A549 (cell line): ENCODE measurements around the gene SLC6A15. TPM values are rescaled to one million over a fixed set of nuclear protein-coding genes. Genes with fewer than 3 reads are reported as not detected.
A peak's percentile ranks its signal among the peaks of the same experiment; 100 is the strongest.

ENCODE experiments used
- ATAC-seq, 2 experiments: fragments of 200-7000 bp in 1 of 2; fragments of >200 bp in 1 of 2; cut with Nextera tagmentation in 1 of 2; cut with Tn5 transposase in 1 of 2; 3 replicates each; pipeline versions ENCODE4 v1.8.0 to v1.9.1; 2018 to 2020; ENCODE audit warnings: mild to moderate bottlenecking in 1 of 2, moderate library complexity in 1 of 2
- CTCF ChIA-PET: fragments of 300-600 bp; sonication (Branson Sonifier 250); formaldehyde crosslinking; extraction: SDS; loops from one replicate; lab custom pipeline; 2021; ENCODE audit warnings: antibody characterized with exemption, inconsistent platforms; lab: Yijun Ruan, JAX
- POLR2A ChIA-PET: fragments of 350-600 bp; formaldehyde crosslinking; extraction: SDS; loops from one replicate; lab custom pipeline; 2021; ENCODE audit warnings: antibody characterized with exemption, inconsistent platforms; lab: Yijun Ruan, JAX
- DNase-seq, 2 experiments: peaks; one replicate each; pipeline versions ENCODE4 v3.0.0 to v3.0.0-alpha.2; 2011 to 2016; ENCODE audit warnings: low read depth in 1 of 2, low spot score in 1 of 2
- FAIRE-seq: peaks from 2 replicates; lab custom pipeline; 2011; peaks lifted over from hg19 to GRCh38; lab: Jason Lieb, UNC
- H3K27ac ChIP-seq, 2 experiments: fragments of >200 bp; sonication (Bioruptor Twin); formaldehyde crosslinking; 3 replicates each; pipeline ENCODE4 v1.5.1; 2016 to 2017
- H3K4me1 ChIP-seq: fragments of >200 bp; sonication (Bioruptor Twin); formaldehyde crosslinking; 3 replicates; pipeline ENCODE4 v1.6.1; 2016
- H3K4me2 ChIP-seq: fragments of >200 bp; sonication (Bioruptor Twin); formaldehyde crosslinking; 3 replicates; pipeline ENCODE4 v1.6.1; 2016
- H3K4me3 ChIP-seq: fragments of >200 bp; sonication (Bioruptor Twin); formaldehyde crosslinking; 3 replicates; pipeline ENCODE4 v1.5.1; 2016
- H3K9me3 ChIP-seq: fragments of >200 bp; sonication (Bioruptor Twin); formaldehyde crosslinking; 3 replicates; pipeline ENCODE4 v1.6.1; 2016
- BCL3 ChIP-seq: fragments of >200 bp; sonication (Bioruptor Twin); formaldehyde crosslinking; IDR thresholded peaks from 3 replicates; pipeline ENCODE4 v1.6.1; 2016
- CBX2 ChIP-seq: fragments of 200-600 bp; sonication (generic); IDR thresholded peaks from 2 replicates; pipeline ENCODE4 v1.6.1; 2016; ENCODE audit warnings: low read depth, mild to moderate bottlenecking, borderline replicate concordance
- CBX8 ChIP-seq: fragments of 200-600 bp; sonication (generic); IDR thresholded peaks from 2 replicates; pipeline ENCODE4 v1.6.1; 2016
- CHD2 ChIP-seq: fragments of 150-350 bp; IDR thresholded peaks from 2 replicates; pipeline ENCODE4 v1.6.1; 2014; ENCODE audit warnings: low read length; ENCODE audit not compliant: partially characterized antibody
- E2F6 ChIP-seq: IDR thresholded peaks from 2 replicates; pipeline ENCODE4 v1.6.1; 2012; ENCODE audit warnings: low read depth, borderline replicate concordance
- EP300 ChIP-seq, 2 experiments: fragments of >200 bp; sonication (Bioruptor Twin); formaldehyde crosslinking; IDR thresholded peaks; 2 replicates in 1 of 2; 3 replicates in 1 of 2; pipeline ENCODE4 v1.6.1; 2016 to 2017
- FOXS1 ChIP-seq: fragments of 250-450 bp; sonication (Bioruptor Pico); IDR thresholded peaks from 2 replicates; pipeline ENCODE4 v1.5.0; 2020; ENCODE audit warnings: mild to moderate bottlenecking, moderate library complexity
- HDAC2 ChIP-seq: fragments of 200-600 bp; sonication (generic); IDR thresholded peaks from 2 replicates; pipeline ENCODE4 v1.6.1; 2016
- HES2 ChIP-seq: fragments of >200 bp; sonication (Bioruptor Twin); formaldehyde crosslinking; IDR thresholded peaks from 2 replicates; pipeline ENCODE4 v1.6.1; 2016
- HEYL ChIP-seq: fragments of 250-450 bp; sonication (Bioruptor Pico); IDR thresholded peaks from 2 replicates; pipeline ENCODE4 v1.8.0; 2021; ENCODE audit warnings: mild to moderate bottlenecking, moderate library complexity
- JUN ChIP-seq, 2 experiments: fragments of >200 bp; sonication (Bioruptor Twin); formaldehyde crosslinking; IDR thresholded peaks; 2 replicates in 1 of 2; 3 replicates in 1 of 2; pipeline ENCODE4 v1.6.1; 2016 to 2017
- MYC ChIP-seq: IDR thresholded peaks from 2 replicates; pipeline ENCODE4 v1.6.1; 2012; ENCODE audit warnings: mild to moderate bottlenecking, inconsistent platforms, low read length, improper control_type of control experiment, borderline replicate concordance
- NPAS2 ChIP-seq: fragments of 250-450 bp; sonication (Bioruptor Pico); IDR thresholded peaks from 2 replicates; pipeline ENCODE4 v1.8.0; 2022; ENCODE audit warnings: mild to moderate bottlenecking, moderate library complexity, borderline replicate concordance
- POLR2A ChIP-seq: IDR thresholded peaks from 2 replicates; pipeline ENCODE4 v1.6.1; 2012; ENCODE audit warnings: mild to moderate bottlenecking, low read length
- POLR2AphosphoS2 ChIP-seq: conservative IDR thresholded peaks from 2 replicates; pipeline ENCODE4 v1.6.1; 2012; ENCODE audit warnings: low read length, improper control_type of control experiment, inconsistent platforms
- RAD21 ChIP-seq, 2 experiments: fragments of >200 bp in 1 of 2; sonication (Bioruptor Twin) in 1 of 2; formaldehyde crosslinking in 1 of 2; IDR thresholded peaks in 1 of 2; conservative IDR thresholded peaks in 1 of 2; 2 replicates in 1 of 2; 3 replicates in 1 of 2; pipeline ENCODE4 v1.6.1; 2012 to 2018; ENCODE audit warnings: inconsistent platforms in 1 of 2
- RFX5 ChIP-seq: fragments of 450-650 bp; IDR thresholded peaks from 2 replicates; pipeline ENCODE4 v1.7.1; 2014; ENCODE audit warnings: antibody characterized with exemption, mild to moderate bottlenecking, moderate library complexity
- SMC3 ChIP-seq: fragments of >200 bp; sonication (Bioruptor Twin); formaldehyde crosslinking; IDR thresholded peaks from 3 replicates; pipeline ENCODE4 v1.6.1; 2018; ENCODE audit warnings: inconsistent platforms
- SREBF2 ChIP-seq: fragments of 450-650 bp; IDR thresholded peaks from 2 replicates; pipeline ENCODE4 v1.6.1; 2014; ENCODE audit warnings: mild to moderate bottlenecking, moderate library complexity
- TP53 ChIP-seq: fragments of 250-450 bp; sonication (Bioruptor Pico); IDR thresholded peaks from 2 replicates; pipeline ENCODE4 v1.5.0; 2021; ENCODE audit warnings: mild to moderate bottlenecking, moderate library complexity
- ZFP36 ChIP-seq: fragments of 450-650 bp; IDR thresholded peaks from 2 replicates; pipeline ENCODE4 v1.6.1; 2014; ENCODE audit warnings: borderline replicate concordance; ENCODE audit not compliant: partially characterized antibody
- WGBS: methylation state at CpG from one replicate; pipeline ENCODE4 v1.1.6; 2017; ENCODE audit errors: missing lambda C conversion rate; 5-methylcytosine and 5-hydroxymethylcytosine counted together
- polyA plus RNA-seq, 4 experiments: library from polyadenylated mRNA; depleted of rRNA in 3 of 4; stranded (reverse); fragments of >200 nt; fragmentation: RNase III in 1 of 4; extraction: RNeasy Plus Mini Kit Qiagen cat#74134 plus additional on column Dnase treatment in 1 of 4; gene quantifications; 2 replicates in 3 of 4; 3 replicates in 1 of 4; pipeline ENCODE4 v1.2.3, GENCODE V29; 2011 to 2017
- TF ChIP-seq, protein P1 (sequence below): fragments of >200 bp; sonication (Bioruptor Twin); formaldehyde crosslinking; IDR thresholded peaks from 3 replicates; pipeline ENCODE4 v1.5.1; 2016
- TF ChIP-seq, protein P2 (sequence below): fragments of 450-650 bp; IDR thresholded peaks from 2 replicates; pipeline ENCODE4 v1.6.1; 2014; ENCODE audit warnings: antibody characterized with exemption

SLC6A15 gene
- polyA plus RNA-seq, 2 of the 4 experiments (the other 2 are of a cell fraction): 1.0 to 1.9 TPM

- TF ChIP-seq, protein P1, sequence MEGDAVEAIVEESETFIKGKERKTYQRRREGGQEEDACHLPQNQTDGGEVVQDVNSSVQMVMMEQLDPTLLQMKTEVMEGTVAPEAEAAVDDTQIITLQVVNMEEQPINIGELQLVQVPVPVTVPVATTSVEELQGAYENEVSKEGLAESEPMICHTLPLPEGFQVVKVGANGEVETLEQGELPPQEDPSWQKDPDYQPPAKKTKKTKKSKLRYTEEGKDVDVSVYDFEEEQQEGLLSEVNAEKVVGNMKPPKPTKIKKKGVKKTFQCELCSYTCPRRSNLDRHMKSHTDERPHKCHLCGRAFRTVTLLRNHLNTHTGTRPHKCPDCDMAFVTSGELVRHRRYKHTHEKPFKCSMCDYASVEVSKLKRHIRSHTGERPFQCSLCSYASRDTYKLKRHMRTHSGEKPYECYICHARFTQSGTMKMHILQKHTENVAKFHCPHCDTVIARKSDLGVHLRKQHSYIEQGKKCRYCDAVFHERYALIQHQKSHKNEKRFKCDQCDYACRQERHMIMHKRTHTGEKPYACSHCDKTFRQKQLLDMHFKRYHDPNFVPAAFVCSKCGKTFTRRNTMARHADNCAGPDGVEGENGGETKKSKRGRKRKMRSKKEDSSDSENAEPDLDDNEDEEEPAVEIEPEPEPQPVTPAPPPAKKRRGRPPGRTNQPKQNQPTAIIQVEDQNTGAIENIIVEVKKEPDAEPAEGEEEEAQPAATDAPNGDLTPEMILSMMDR: no peak
- no peak for TF ChIP-seq SREBF2
- no peak for TF ChIP-seq POLR2AphosphoS2
- no peak for TF ChIP-seq NPAS2 (CRISPR knock-in tag)
- TF ChIP-seq HEYL (CRISPR knock-in tag): no peak
Measured at GRCh38 chr12:84856156-84856900, 56.3 kb downstream of the SLC6A15 start (continued).

DNA sequence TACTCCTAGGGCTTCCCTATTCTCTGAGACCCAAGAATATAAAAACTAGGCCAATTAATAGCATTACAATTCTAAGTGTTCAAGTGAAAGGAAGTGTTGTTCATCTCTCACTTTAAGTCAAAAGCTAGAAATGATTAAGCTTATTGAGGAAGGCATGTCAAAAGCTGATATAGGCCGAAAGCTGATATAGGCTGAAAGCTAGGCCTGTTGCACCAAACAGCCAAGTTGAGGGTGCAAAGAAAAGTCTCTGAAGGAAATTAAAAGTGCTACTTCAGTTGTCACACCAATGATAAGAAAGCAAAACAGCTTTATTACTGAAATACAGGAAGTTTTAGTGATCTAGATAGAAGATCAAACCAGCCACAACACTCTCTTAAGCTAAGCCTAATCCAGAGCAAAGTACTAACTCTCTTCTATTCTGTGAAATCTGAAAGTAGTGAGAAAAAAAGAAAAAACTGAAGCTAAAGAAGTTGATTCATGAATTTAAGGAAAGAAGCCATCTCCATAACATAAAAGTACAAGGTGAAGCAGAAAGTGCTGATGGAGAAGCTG, 68.9 kb downstream of the SLC6A15 start:
- H3K4me1 ChIP-seq: no peaks in the 10 kb centered on the region
- DNase-seq: no peak
- TF ChIP-seq CBX8 (no peak), TP53 (no peak), HES2 (no peak), JUN (IDR thresholded peaks at IDR 0.05) (no peak), ZFP36 (no peak), RAD21 (conservative IDR thresholded peaks at IDR 0.05 in 1 of 2, IDR thresholded peaks at IDR 0.05 in 1 of 2) (no peak), POLR2A (no peak), BCL3 (no peak)
- TF ChIP-seq, protein P2, sequence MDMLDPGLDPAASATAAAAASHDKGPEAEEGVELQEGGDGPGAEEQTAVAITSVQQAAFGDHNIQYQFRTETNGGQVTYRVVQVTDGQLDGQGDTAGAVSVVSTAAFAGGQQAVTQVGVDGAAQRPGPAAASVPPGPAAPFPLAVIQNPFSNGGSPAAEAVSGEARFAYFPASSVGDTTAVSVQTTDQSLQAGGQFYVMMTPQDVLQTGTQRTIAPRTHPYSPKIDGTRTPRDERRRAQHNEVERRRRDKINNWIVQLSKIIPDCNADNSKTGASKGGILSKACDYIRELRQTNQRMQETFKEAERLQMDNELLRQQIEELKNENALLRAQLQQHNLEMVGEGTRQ: no peak
- no peak overlapping the region for H3K4me3 ChIP-seq
- no peak for FAIRE-seq
- H3K4me2 ChIP-seq: no peak overlapping the region
- ChIA-PET CTCF (interaction anchor here (1.2 to 1.4 kb wide), 3 partner anchors 8 to 335 kb away, joined by 3 to 6 read pairs (median 3); no protein-coding TSS in a partner anchor), POLR2A (no interaction called here)
- no peak overlapping the region for H3K27ac ChIP-seq
- H3K9me3 ChIP-seq: no peaks in the 10 kb centered on the region
- 81% methylated on average over 1 of the region's 1 CpG for WGBS
- no peak for ATAC-seq

GRCh38 chr12:84842406-84843013, 70.1 kb downstream of the SLC6A15 start:
- POLR2A ChIA-PET: no interaction called here
- peak in 1 of 2 experiments; percentile 50; a peak in 2 of 6 replicates for ATAC-seq
- FAIRE-seq: no peak
- TF ChIP-seq SMC3: peak; percentile 59
- TF ChIP-seq RFX5: no peak
- no peak for TF ChIP-seq CHD2
- TF ChIP-seq, protein P1: peak; percentile 69
- TF ChIP-seq MYC: no peak
- no peak for TF ChIP-seq EP300 (IDR thresholded peaks at IDR 0.05)
- TF ChIP-seq HES2: no peak
- TF ChIP-seq CBX2: no peak
- no peak for TF ChIP-seq TP53
- TF ChIP-seq HDAC2: no peak
- no peak for TF ChIP-seq FOXS1 (CRISPR knock-in tag)
- no peak for TF ChIP-seq E2F6

More at GRCh38 chr12:84842406-84843013, 70.1 kb downstream of the SLC6A15 start:
- peak; percentile 22 to 51 for DNase-seq
- no peak overlapping the region for H3K27ac ChIP-seq
- no peaks in the 10 kb centered on the region for H3K4me1 ChIP-seq
- WGBS: 72% methylated on average over 2 of the region's 2 CpGs
- H3K4me3 ChIP-seq: no peak overlapping the region
- no peaks in the 10 kb centered on the region for H3K9me3 ChIP-seq
- no peak overlapping the region for H3K4me2 ChIP-seq
- CTCF ChIA-PET: interaction anchor here (1.4 kb wide), 1 partner anchor 186 kb away, joined by 6 read pairs; no protein-coding TSS in a partner anchor
